GM06990 (cell line): ENCODE results near the gene MOB2.

Experiments
- DNase-seq: peaks from one replicate; pipeline ENCODE4 v3.0.0-alpha.2; 2011; ENCODE audit not compliant: insufficient read length; ENCODE audit errors: extremely low read depth
- H3K27me3 ChIP-seq: replicated peaks from 2 replicates; pipeline ENCODE4 v1.6.0; 2011; ENCODE audit warnings: low read length; ENCODE audit not compliant: control insufficient read depth, insufficient read depth
- H3K36me3 ChIP-seq: 2 replicates; pipeline ENCODE4 v1.5.1; 2011; ENCODE audit warnings: low read length; ENCODE audit not compliant: control insufficient read depth, insufficient read depth
- H3K4me3 ChIP-seq: replicated peaks from 2 replicates; pipeline ENCODE4 v1.5.1; 2011; ENCODE audit warnings: low read depth, mild to moderate bottlenecking, control low read depth, low read length
- TF ChIP-seq, protein P1 (sequence below): IDR thresholded peaks from 2 replicates; pipeline ENCODE4 v1.5.1; 2011; ENCODE audit warnings: low read length, control low read depth, mild to moderate bottlenecking, inconsistent platforms; ENCODE audit not compliant: insufficient read depth, poor library complexity, severe bottlenecking

Gene MOB2

GRCh38 chr11:1497600-1497999 lies 11.0 kb upstream of the MOB2 start:
- no peak for DNase-seq
- H3K4me3 ChIP-seq = no peak overlapping the region
- TF ChIP-seq, protein P1, sequence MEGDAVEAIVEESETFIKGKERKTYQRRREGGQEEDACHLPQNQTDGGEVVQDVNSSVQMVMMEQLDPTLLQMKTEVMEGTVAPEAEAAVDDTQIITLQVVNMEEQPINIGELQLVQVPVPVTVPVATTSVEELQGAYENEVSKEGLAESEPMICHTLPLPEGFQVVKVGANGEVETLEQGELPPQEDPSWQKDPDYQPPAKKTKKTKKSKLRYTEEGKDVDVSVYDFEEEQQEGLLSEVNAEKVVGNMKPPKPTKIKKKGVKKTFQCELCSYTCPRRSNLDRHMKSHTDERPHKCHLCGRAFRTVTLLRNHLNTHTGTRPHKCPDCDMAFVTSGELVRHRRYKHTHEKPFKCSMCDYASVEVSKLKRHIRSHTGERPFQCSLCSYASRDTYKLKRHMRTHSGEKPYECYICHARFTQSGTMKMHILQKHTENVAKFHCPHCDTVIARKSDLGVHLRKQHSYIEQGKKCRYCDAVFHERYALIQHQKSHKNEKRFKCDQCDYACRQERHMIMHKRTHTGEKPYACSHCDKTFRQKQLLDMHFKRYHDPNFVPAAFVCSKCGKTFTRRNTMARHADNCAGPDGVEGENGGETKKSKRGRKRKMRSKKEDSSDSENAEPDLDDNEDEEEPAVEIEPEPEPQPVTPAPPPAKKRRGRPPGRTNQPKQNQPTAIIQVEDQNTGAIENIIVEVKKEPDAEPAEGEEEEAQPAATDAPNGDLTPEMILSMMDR = no peak
- no peaks in the 10 kb centered on the region for H3K27me3 ChIP-seq
- no peaks in the 10 kb centered on the region for H3K36me3 ChIP-seq

DNA sequence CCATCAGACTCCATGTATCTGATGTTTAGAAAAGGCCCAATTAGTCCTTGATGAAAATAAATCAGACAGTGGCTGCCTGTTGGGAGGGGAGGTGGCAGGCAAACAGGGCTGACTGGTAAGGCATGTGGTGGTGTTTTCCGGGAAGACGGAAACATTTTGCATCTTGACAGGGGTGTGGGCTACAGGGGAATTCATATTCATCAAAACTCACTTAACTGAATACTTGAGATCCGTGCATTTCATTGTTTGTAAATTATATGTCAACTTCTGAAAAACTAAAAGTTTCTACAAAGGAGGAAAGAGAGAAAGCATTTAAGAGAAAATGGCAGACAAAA lies 10.1 kb upstream of the MOB2 start:
- Histone ChIP-seq H3K36me3 (no peaks in the 10 kb centered on the region), H3K4me3 (no peak overlapping the region), H3K27me3 (no peaks in the 10 kb centered on the region)
- TF ChIP-seq, protein P1 = no peak
- no peak for DNase-seq

DNA sequence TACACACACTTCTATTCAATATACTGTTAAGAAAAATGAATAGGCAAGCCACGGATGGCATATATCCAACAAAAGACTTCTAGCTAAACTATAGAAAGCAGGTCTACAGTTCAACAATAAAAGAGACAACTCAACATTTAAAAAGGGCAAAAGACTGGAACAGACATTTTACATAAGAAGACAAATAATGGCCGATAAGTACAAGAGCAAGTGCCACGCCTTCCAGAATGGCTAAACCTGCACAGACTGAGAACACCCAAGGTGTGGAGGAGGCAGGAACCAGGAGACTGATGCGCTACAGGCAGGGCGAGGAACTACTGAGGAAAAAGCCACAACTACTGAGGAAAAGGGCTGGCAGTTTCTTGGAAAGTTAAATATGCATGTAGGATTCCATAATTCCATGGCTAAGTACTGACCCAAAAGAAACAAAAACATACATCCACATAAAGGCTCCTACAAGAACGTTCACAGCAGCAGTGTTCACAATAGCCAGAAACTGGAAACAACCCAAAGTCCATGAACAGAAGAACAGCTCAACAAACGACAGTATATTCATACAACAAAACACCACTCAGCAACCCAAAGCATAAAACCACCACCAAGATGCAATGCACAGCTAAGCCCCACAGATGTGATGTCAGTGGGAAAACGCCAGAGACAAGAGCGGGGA lies 9.6 kb upstream of the MOB2 start:
- Histone ChIP-seq H3K27me3 (no peaks in the 10 kb centered on the region), H3K4me3 (no peak overlapping the region), H3K36me3 (no peaks in the 10 kb centered on the region)
- TF ChIP-seq, protein P1 = no peak
- DNase-seq = no peak

DNA sequence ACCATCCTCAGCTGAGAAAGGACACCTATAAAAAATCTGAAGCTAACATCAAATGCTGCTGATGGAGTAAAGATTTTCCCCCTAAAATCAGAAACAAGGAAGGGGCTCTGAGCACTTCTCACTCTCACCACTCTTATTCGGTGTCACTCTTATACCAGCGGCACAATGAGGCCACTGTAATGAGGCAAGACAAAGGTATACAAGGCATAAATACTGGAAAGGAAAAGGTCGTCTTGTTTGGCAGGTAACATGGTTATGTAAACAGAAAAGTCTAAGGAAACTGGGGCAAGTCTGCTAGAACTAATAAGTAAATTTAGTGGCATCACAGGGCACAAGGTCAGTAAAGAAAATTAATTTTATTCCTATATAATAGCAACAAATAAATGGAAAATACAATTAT lies 8.1 kb upstream of the MOB2 start:
- TF ChIP-seq, protein P1 = no peak
- no peak for DNase-seq
- H3K36me3 ChIP-seq = no peaks in the 10 kb centered on the region
- no peaks in the 10 kb centered on the region for H3K27me3 ChIP-seq
- H3K4me3 ChIP-seq = no peak overlapping the region

- no peaks in the 10 kb centered on the region for H3K27me3 ChIP-seq
- no peak overlapping the region for H3K4me3 ChIP-seq
- H3K36me3 ChIP-seq = no peaks in the 10 kb centered on the region
- TF ChIP-seq, protein P1 = no peak
- DNase-seq = no peak
Observed at GRCh38 chr11:1493650-1494244, 7.2 kb upstream of the MOB2 start.

DNA sequence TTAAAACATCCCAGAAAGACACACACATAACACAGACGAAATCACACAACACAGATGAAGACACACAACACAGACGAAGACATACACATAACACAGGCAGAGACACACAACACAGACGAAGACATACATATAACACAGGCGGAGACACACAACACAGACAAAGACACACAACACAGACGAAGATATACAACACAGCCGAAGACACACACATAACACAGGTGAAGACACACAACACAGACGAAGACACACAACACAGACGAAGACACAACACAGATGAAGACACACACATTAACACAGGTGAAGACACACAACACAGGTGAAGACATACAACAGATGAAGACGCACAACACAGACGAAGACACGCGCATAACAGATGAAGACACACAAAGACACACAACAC lies 4.8 kb upstream of the MOB2 start:
- Histone ChIP-seq H3K4me3 (no peak overlapping the region), H3K36me3 (no peaks in the 10 kb centered on the region), H3K27me3 (no peaks in the 10 kb centered on the region)
- DNase-seq = no peak
- TF ChIP-seq, protein P1 = no peak
